ENCODE data around the gene ARFGAP1.
"Not testable (repeated sequence)": the region's sequence is repeated elsewhere in the genome, so short reads cannot be mapped to it uniquely, and the experiment has no call there.

Gene ARFGAP1

GRCh38 chr20:63241272-63241671 lies 31.3 kb upstream of the ARFGAP1 start:
- no peak for DNase-seq

- no peak for DNase-seq
These were observed 29.9 kb upstream of the ARFGAP1 start for GRCh38 chr20:63242736-63243135.

GRCh38 chr20:63243604-63244247 lies 28.9 kb upstream of the ARFGAP1 start:
- no peak for DNase-seq

GRCh38 chr20:63244468-63244867 lies 28.1 kb upstream of the ARFGAP1 start:
- DNase-seq: no peak

GRCh38 chr20:63246490-63247288 lies 25.9 kb upstream of the ARFGAP1 start:
- no peak for DNase-seq

- DNase-seq: no peak
These were observed 24.9 kb upstream of the ARFGAP1 start for GRCh38 chr20:63247671-63248228.

GRCh38 chr20:63248835-63249591 lies 23.6 kb upstream of the ARFGAP1 start:
- DNase-seq: no peak

- no peak for DNase-seq
These were observed 22.7 kb upstream of the ARFGAP1 start for GRCh38 chr20:63249891-63250290.

GRCh38 chr20:63251350-63251749 lies 21.3 kb upstream of the ARFGAP1 start:
- DNase-seq: not testable (repeated sequence)

- DNase-seq: no peak
These were observed 20.3 kb upstream of the ARFGAP1 start for GRCh38 chr20:63252284-63252711.

- no peak for DNase-seq
These were observed 19.6 kb upstream of the ARFGAP1 start for GRCh38 chr20:63253065-63253437.

GRCh38 chr20:63253438-63254231 lies 19.0 kb upstream of the ARFGAP1 start:
- DNase-seq: no peak

- DNase-seq: no peak
These were observed 18.4 kb upstream of the ARFGAP1 start, which contains the start of gene NKAIN4 for GRCh38 chr20:63254232-63254605. NKAIN4 (minus strand) TSS chr20:63254463; CDS start chr20:63254450, 13 bp downstream.

GRCh38 chr20:63254606-63255384 lies 17.8 kb upstream of the ARFGAP1 start:
- DNase-seq: no peak

- DNase-seq: no peak
These were observed 16.5 kb upstream of the ARFGAP1 start for GRCh38 chr20:63255931-63256704.

- DNase-seq: no peak
These were observed 15.7 kb upstream of the ARFGAP1 start for GRCh38 chr20:63256954-63257353.

GRCh38 chr20:63257629-63258028 lies 15.0 kb upstream of the ARFGAP1 start:
- no peak for DNase-seq

- no peak for DNase-seq
These were observed 13.8 kb upstream of the ARFGAP1 start for GRCh38 chr20:63258781-63259180.

GRCh38 chr20:63259734-63260460 lies 12.7 kb upstream of the ARFGAP1 start:
- DNase-seq: no peak

GRCh38 chr20:63260521-63260920 lies 12.1 kb upstream of the ARFGAP1 start:
- DNase-seq: no peak
